ENCODE data around the gene ANKRD34A. TPM values are rescaled to one million over a fixed set of nuclear protein-coding genes. Genes with fewer than 3 reads are reported as not detected.

ANKRD34A gene
- total and polyA plus RNA-seq, 2 of the 13 experiments (the other 11 are each of a cell fraction or from before 2014, with no cell fraction given), result 0.05 to 0.07 TPM

GRCh38 chr1:145927063-145927886 is 37.1 kb downstream of the ANKRD34A start, which contains the start of gene RBM8A (continued):
- TF ChIP-seq ZNF788 (CRISPR knock-in tag; IDR thresholded peaks at IDR 0.05; ENCODE audit: borderline replicate concordance) (peak; percentile 35; the same call in 1 of the 2 replicates), ATF7-NPFF (CRISPR knock-in tag; IDR thresholded peaks at IDR 0.05; ENCODE audit: low read depth) (no peak), HNRNPUL1 (IDR thresholded peaks at IDR 0.05; ENCODE audit: low read depth, low read length) (no peak), DNMT3B (CRISPR knock-in tag; conservative IDR thresholded peaks at IDR 0.05) (no peak), POLR2AphosphoS5 (IDR thresholded peaks at IDR 0.05; ENCODE audit: low read depth, low read length) (peak; percentile 97), YEATS4 (CRISPR knock-in tag; IDR thresholded peaks at IDR 0.05; ENCODE audit: borderline replicate concordance) (peak; percentile 85), PRDM15 (CRISPR knock-in tag; IDR thresholded peaks at IDR 0.05) (no peak), ZNF703 (CRISPR knock-in tag; IDR thresholded peaks at IDR 0.05; ENCODE audit: borderline replicate concordance) (no peak), IRF1 (CRISPR knock-in tag; IDR thresholded peaks at IDR 0.05; ENCODE audit: low read depth) (no peak), ZNF558 (CRISPR knock-in tag; IDR thresholded peaks at IDR 0.05; ENCODE audit: borderline replicate concordance) (no peak), GZF1 (CRISPR knock-in tag; IDR thresholded peaks at IDR 0.05) (peak; percentile 71; the same call in 1 of the 2 replicates), ZNF232 (CRISPR knock-in tag; IDR thresholded peaks at IDR 0.05; ENCODE audit: borderline replicate concordance) (no peak), ELF1 (CRISPR knock-in tag; IDR thresholded peaks at IDR 0.05) (peak; percentile 91), ZNF546 (CRISPR knock-in tag; conservative IDR thresholded peaks at IDR 0.05) (no peak), ZNF562 (CRISPR knock-in tag; IDR thresholded peaks at IDR 0.05; ENCODE audit: borderline replicate concordance) (no peak), MLXIP (CRISPR knock-in tag; IDR thresholded peaks at IDR 0.05; ENCODE audit: borderline replicate concordance) (no peak), ELF3 (CRISPR knock-in tag; IDR thresholded peaks at IDR 0.05) (peak; percentile 66), ISL2 (CRISPR knock-in tag; IDR thresholded peaks at IDR 0.05) (no peak), LBX2 (CRISPR knock-in tag; IDR thresholded peaks at IDR 0.05; ENCODE audit: borderline replicate concordance) (no peak), BCL3 (CRISPR knock-in tag; IDR thresholded peaks at IDR 0.05) (no peak)
